Esophagus squamous epithelium (tissue), 4 donors: ENCODE results near the gene OR51B6.

ENCODE experiments used
- POLR2A ChIP-seq, 4 donors: fragments of 450-650 bp; IDR thresholded peaks; one replicate each; pipeline ENCODE4 v1.6.1; 2017; ENCODE audit warnings: antibody characterized with exemption in 4 of 4, mild to moderate bottlenecking in 4 of 4, moderate library complexity in 3 of 4
- TF ChIP-seq, protein P1 (sequence below), 6 experiments: fragments of 450-650 bp in 4 of 6; fragments of 200-600 bp in 2 of 6; sonication (generic) in 2 of 6; IDR thresholded peaks; one replicate each; pipeline ENCODE4 v1.5.1; 2016 to 2019; ENCODE audit warnings: antibody characterized with exemption in 6 of 6, mild to moderate bottlenecking in 4 of 6, moderate library complexity in 4 of 6

DNA sequence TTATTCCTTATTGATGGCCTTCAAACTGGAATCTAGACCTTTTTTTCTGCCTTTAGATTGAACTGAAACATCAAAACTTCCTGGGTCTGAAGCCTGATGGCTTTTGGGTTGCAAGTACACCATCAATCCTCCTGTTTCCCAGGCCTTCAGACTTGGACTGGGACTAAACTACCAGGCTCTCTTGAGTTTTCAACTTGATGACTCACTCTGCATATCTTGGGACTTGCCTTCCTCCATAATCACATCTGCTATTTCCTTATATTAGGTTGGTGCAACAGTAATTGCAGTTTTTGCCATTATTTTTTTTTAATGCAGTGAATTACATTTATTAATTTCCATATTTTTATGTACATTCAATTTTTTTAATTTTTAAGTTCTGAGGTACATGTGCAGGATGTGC, 15.0 kb upstream of the OR51B6 start:
- TF ChIP-seq, protein P1, sequence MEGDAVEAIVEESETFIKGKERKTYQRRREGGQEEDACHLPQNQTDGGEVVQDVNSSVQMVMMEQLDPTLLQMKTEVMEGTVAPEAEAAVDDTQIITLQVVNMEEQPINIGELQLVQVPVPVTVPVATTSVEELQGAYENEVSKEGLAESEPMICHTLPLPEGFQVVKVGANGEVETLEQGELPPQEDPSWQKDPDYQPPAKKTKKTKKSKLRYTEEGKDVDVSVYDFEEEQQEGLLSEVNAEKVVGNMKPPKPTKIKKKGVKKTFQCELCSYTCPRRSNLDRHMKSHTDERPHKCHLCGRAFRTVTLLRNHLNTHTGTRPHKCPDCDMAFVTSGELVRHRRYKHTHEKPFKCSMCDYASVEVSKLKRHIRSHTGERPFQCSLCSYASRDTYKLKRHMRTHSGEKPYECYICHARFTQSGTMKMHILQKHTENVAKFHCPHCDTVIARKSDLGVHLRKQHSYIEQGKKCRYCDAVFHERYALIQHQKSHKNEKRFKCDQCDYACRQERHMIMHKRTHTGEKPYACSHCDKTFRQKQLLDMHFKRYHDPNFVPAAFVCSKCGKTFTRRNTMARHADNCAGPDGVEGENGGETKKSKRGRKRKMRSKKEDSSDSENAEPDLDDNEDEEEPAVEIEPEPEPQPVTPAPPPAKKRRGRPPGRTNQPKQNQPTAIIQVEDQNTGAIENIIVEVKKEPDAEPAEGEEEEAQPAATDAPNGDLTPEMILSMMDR (IDR thresholded peaks at IDR 0.05): no peak
- no peak for TF ChIP-seq POLR2A (IDR thresholded peaks at IDR 0.05)
